GM12878 (cell line): ENCODE data around the gene SYNCRIP. TPM values are rescaled to one million over a fixed set of nuclear protein-coding genes. Genes with fewer than 3 reads are reported as not detected.

ENCODE experiments used
- ATAC-seq: fragments of 200-7000 bp; cut with Tn5 transposase; 3 replicates; pipeline ENCODE4 v1.9.1; 2020; ENCODE audit warnings: mild to moderate bottlenecking, moderate library complexity
- BruUV-seq: library from RNA; stranded (reverse); fragments of 400-500 nt; replicated peaks from 2 replicates; lab custom pipeline; 2021; lab: Mats Ljungman, UMichigan
- CTCF ChIA-PET: fragments of 300-600 bp; sonication (Branson Sonifier 250); formaldehyde crosslinking; extraction: SDS; loops from one replicate; lab custom pipeline; 2021; ENCODE audit warnings: inconsistent platforms; lab: Yijun Ruan, JAX
- POLR2A ChIA-PET: fragments of 350-600 bp; formaldehyde crosslinking; extraction: SDS; loops from one replicate; lab custom pipeline; 2021; ENCODE audit warnings: inconsistent platforms; lab: Charles Lee
- RAD21 ChIA-PET: fragments of 300-600 bp; sonication (Branson Sonifier 250); formaldehyde crosslinking; loops from one replicate; lab custom pipeline; 2023; ENCODE audit warnings: antibody characterized with exemption; ENCODE audit not compliant: unreplicated experiment; lab: Charles Lee
- SMC1A ChIA-PET: fragments of 300-600 bp; sonication (Branson Sonifier 250); formaldehyde crosslinking; loops from one replicate; lab custom pipeline; 2023; ENCODE audit not compliant: unreplicated experiment, uncharacterized antibody; lab: Charles Lee
- DNase-seq: peaks from one replicate; pipeline ENCODE4 v3.0.0-alpha.2; 2011; ENCODE audit warnings: low read depth, low spot score
- FAIRE-seq: peaks from 3 replicates; lab custom pipeline; 2011; peaks lifted over from hg19 to GRCh38; lab: Jason Lieb, UNC
- H2AFZ ChIP-seq: 2 replicates; pipeline ENCODE4 v1.6.0; 2011; ENCODE audit warnings: low read depth, low read length, control low read depth; ENCODE audit not compliant: control insufficient read depth
- H3K27ac ChIP-seq: 2 replicates; pipeline ENCODE4 v1.5.1; 2011; ENCODE audit warnings: control low read depth; ENCODE audit not compliant: control insufficient read depth, insufficient read depth
- H3K27me3 ChIP-seq, 2 experiments: replicated peaks in 1 of 2; 2 replicates each; pipeline versions ENCODE4 v1.6.0 to v1.6.1; 2011; ENCODE audit warnings: low read length in 1 of 2; ENCODE audit not compliant: control insufficient read depth in 2 of 2, insufficient read depth in 2 of 2
- H3K36me3 ChIP-seq, 2 experiments: 2 replicates each; pipeline ENCODE4 v1.5.1; 2011; ENCODE audit warnings: low read length in 1 of 2; ENCODE audit not compliant: control insufficient read depth in 2 of 2, insufficient read depth in 2 of 2
- H3K4me1 ChIP-seq: 2 replicates; pipeline ENCODE4 v1.6.1; 2011; ENCODE audit warnings: mild to moderate bottlenecking, low read length, moderate library complexity, mixed read lengths; ENCODE audit not compliant: control insufficient read depth, insufficient read depth
- H3K4me2 ChIP-seq: 2 replicates; pipeline ENCODE4 v1.6.0; 2011; ENCODE audit warnings: control low read depth; ENCODE audit not compliant: control insufficient read depth, insufficient read depth
- H3K4me3 ChIP-seq: fragments of 200-600 bp; sonication (generic); 2 replicates; pipeline ENCODE4 v1.5.1; 2016
- H3K79me2 ChIP-seq: 2 replicates; pipeline ENCODE4 v1.6.0; 2011; ENCODE audit warnings: low read length; ENCODE audit not compliant: control insufficient read depth, insufficient read depth
- H3K9ac ChIP-seq: 2 replicates; pipeline ENCODE4 v1.8.0; 2011; ENCODE audit warnings: low read length, control low read depth, mixed read lengths; ENCODE audit not compliant: control insufficient read depth, insufficient read depth
- H3K9me3 ChIP-seq: replicated peaks from 3 replicates; pipeline ENCODE4 v1.5.1; 2011; ENCODE audit warnings: mild to moderate bottlenecking, low read length; ENCODE audit not compliant: control insufficient read depth, insufficient read depth
- H4K20me1 ChIP-seq: 2 replicates; pipeline ENCODE4 v1.6.0; 2011; ENCODE audit not compliant: control insufficient read depth, insufficient read depth
- ELK1 ChIP-seq: IDR thresholded peaks from 2 replicates; pipeline ENCODE4 v1.6.1; 2012; ENCODE audit warnings: low read depth, low read length, improper control_type of control experiment
- HCFC1 ChIP-seq: fragments of 150-350 bp; IDR thresholded peaks from 2 replicates; pipeline ENCODE4 v1.6.1; 2014; ENCODE audit warnings: low read length
- HDAC6 ChIP-seq: fragments of 200-600 bp; sonication (generic); IDR thresholded peaks from one replicate; pipeline ENCODE4 v1.8.0; 2017; ENCODE audit warnings: antibody characterized with exemption; ENCODE audit not compliant: unreplicated experiment
- NR2F1 ChIP-seq: fragments of 450-650 bp; conservative IDR thresholded peaks from 2 replicates; pipeline ENCODE4 v1.6.1; 2017; ENCODE audit warnings: mild to moderate bottlenecking
- SMAD5 ChIP-seq: IDR thresholded peaks from 2 replicates; pipeline ENCODE4 v1.6.1; 2016; ENCODE audit warnings: antibody characterized with exemption, low read depth
- SMARCA5 ChIP-seq: fragments of 450-650 bp; IDR thresholded peaks from 2 replicates; pipeline ENCODE4 v1.6.1; 2017; ENCODE audit warnings: mild to moderate bottlenecking
- TCF12 ChIP-seq: IDR thresholded peaks from 2 replicates; pipeline ENCODE4 v1.6.1; 2011; ENCODE audit warnings: low read depth, mild to moderate bottlenecking, low read length
- WGBS: methylation state at CpG from one replicate; pipeline ENCODE4 v1.1.6; 2016; ENCODE audit warnings: low lambda C conversion rate; ENCODE audit not compliant: insufficient replicate concordance, insufficient coverage; ENCODE audit errors: missing lambda C conversion rate; 5-methylcytosine and 5-hydroxymethylcytosine counted together
- in situ Hi-C: fragments of 300-500 bp; cut with MboI; formaldehyde crosslinking; loops from 9 replicates; pipeline ENCODE4 v1.14.3; 2018; ENCODE audit warnings: mixed read lengths
- intact Hi-C: fragments of 100-400 bp; cut with micrococcal nuclease; formaldehyde crosslinking; loops from one replicate; pipeline ENCODE4 v1.14.2; 2022; ENCODE audit not compliant: unreplicated experiment
- polyA plus RNA-seq, 11 experiments: library from polyadenylated mRNA; depleted of rRNA in 4 of 11; unstranded in 6 of 11; stranded (reverse) in 5 of 11; fragments of >200 nt; fragmentation: Nextera tagmentation in 4 of 11; fragmentation: Illumina TruSeq in 1 of 11; extraction: Ambion mirVana in 4 of 11; extraction: Trizol in 1 of 11; gene quantifications; 1 replicate in 1 of 11; 2 replicates in 10 of 11; pipeline versions ENCODE4 v1.2.1 to v1.2.3, GENCODE V29; 2011 to 2016; ENCODE audit warnings: inconsistent platforms in 2 of 11, missing spikeins in 2 of 11, low read depth in 1 of 11
- total RNA-seq, 4 experiments: library from RNA; depleted of rRNA in 3 of 4; stranded (reverse); fragments of >200 nt in 3 of 4; fragmentation: Illumina TruSeq in 1 of 4; extraction: Trizol in 1 of 4; gene quantifications; 2 replicates each; pipeline versions ENCODE4 v1.2.1 to v1.2.3, GENCODE V29; 2013 to 2021
- TF ChIP-seq, protein P1 (sequence below): IDR thresholded peaks from 2 replicates; pipeline ENCODE4 v1.6.1; 2012; ENCODE audit warnings: improper control_type of control experiment, low read depth, low read length; ENCODE audit not compliant: insufficient replicate concordance

Gene SYNCRIP
- total and polyA plus RNA-seq, 10 of the 15 experiments (the other 5 are each of a cell fraction or from before 2014, with no cell fraction given) = 28.4 to 255 (median 131) TPM

DNA sequence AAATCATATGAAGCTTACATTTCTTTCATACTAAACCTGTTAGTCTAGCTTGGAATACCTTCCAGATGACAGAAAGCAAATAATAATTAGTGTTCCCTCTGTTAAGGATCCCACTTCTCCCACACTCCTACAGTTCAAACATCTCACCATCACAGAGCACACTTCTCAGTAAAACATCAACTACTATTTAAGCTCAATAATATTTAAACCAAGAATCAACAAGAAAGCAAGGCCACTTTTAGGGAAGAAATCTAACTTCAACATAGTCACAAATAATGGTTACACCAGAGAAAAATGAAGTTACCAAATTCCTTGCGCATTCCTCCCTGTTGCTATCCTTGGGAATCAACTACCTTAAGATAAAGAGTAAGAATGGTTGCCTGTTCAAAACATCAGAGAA is 50.7 kb downstream of the SYNCRIP start:
- Histone ChIP-seq H4K20me1 (no peaks in the 10 kb centered on the region), H2AFZ (no peak overlapping the region), H3K4me1 (no peaks in the 10 kb centered on the region), H3K79me2 (peaks cover 28% of the 10 kb centered on the region), H3K27ac (no peak overlapping the region), H3K4me2 (peak overlapping the region; percentile 23), H3K27me3 (no peaks in the 10 kb centered on the region), H3K9me3 (peaks cover 2% of the 10 kb centered on the region; the same call in 1 of the 3 replicates), H3K9ac (no peak overlapping the region), H3K4me3 (peak overlapping the region; percentile 95), H3K36me3 (no peaks in the 10 kb centered on the region)
- BruUV-seq = no TSS peak
- intact Hi-C loops (loop anchor here (2.0 kb wide), 1 partner anchor 87 kb away; no protein-coding TSS in a partner anchor), in situ Hi-C loops (no loop called here)
- TF ChIP-seq HCFC1 = no peak
- no peak for TF ChIP-seq NR2F1
- TF ChIP-seq SMAD5 = no peak
- ATAC-seq (no peak), DNase-seq (no peak), FAIRE-seq (no peak)
- WGBS = 100% methylated on average over 1 of the region's 1 CpG
- ChIA-PET SMC1A (interaction anchor here (0.8 to 2.1 kb wide), 6 partner anchors 11 to 109 kb away, joined by 3 to 5 read pairs (median 4); partner anchors contain the start of gene SYNCRIP), CTCF (interaction anchor here (1.1 kb wide), 1 partner anchor 55 kb away, joined by 5 read pairs; no protein-coding TSS in a partner anchor), RAD21 (interaction anchor here (0.9 to 2.7 kb wide), 2 partner anchors 51 to 78 kb away, joined by 3 to 11 read pairs; partner anchors contain the start of gene SYNCRIP), POLR2A (interaction anchor here (0.5 to 5.8 kb wide), 3 partner anchors 49 to 80 kb away, joined by 3 to 52 read pairs (median 3); partner anchors contain the start of gene SYNCRIP)

DNA sequence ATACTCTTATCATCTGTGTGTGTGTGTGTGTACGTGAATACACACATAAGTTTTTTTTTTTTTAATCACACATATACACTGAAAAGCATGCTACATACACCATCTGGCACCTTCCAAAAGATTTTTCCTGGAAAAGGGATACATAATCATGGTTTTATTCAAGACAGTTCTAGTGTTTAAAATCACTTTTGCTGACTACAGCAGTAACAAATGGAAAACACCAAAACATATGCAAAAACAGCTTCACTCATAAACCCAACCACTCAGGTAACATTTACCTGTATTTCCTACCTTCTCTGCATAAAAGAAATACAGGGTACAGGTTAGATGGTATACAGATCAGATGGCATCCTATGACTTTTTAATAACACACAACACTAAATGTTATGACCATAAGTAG is 51.5 kb downstream of the SYNCRIP start:
- Histone ChIP-seq H3K27me3 (no peaks in the 10 kb centered on the region), H3K9me3 (peaks cover 2% of the 10 kb centered on the region; the same call in 1 of the 3 replicates), H3K4me2 (peak overlapping the region; percentile 23; the same call in 1 of the 2 replicates), H3K36me3 (no peaks in the 10 kb centered on the region), H3K79me2 (peaks cover 28% of the 10 kb centered on the region), H3K4me3 (peak overlapping the region; percentile 95; the same call in 1 of the 2 replicates), H3K27ac (no peak overlapping the region), H4K20me1 (no peaks in the 10 kb centered on the region), H2AFZ (no peak overlapping the region), H3K4me1 (no peaks in the 10 kb centered on the region), H3K9ac (no peak overlapping the region)
- DNase-seq = no peak
- RAD21 ChIA-PET = interaction anchor here (0.9 kb wide), 1 partner anchor 79 kb away, joined by 3 read pairs; no protein-coding TSS in a partner anchor
- FAIRE-seq = no peak
- BruUV-seq = no TSS peak
- in situ Hi-C loops = no loop called here
- POLR2A ChIA-PET = interaction anchor here (0.5 to 5.8 kb wide), 2 partner anchors 50 to 81 kb away, joined by 3 to 52 read pairs; partner anchors contain the start of gene SYNCRIP
- CTCF ChIA-PET = interaction anchor here (1.0 to 1.1 kb wide), 2 partner anchors 54 kb away, joined by 3 to 5 read pairs; no protein-coding TSS in a partner anchor
- ATAC-seq = no peak
- intact Hi-C loops = no loop called here
- WGBS = 100% methylated on average over 1 of the region's 1 CpG
- SMC1A ChIA-PET = interaction anchor here (0.8 to 2.1 kb wide), 3 partner anchors 10 to 80 kb away, joined by 3 to 5 read pairs (median 4); no protein-coding TSS in a partner anchor
- TF ChIP-seq SMARCA5 (no peak), TCF12 (no peak), ELK1 (no peak), HDAC6 (no peak)
- TF ChIP-seq, protein P1, sequence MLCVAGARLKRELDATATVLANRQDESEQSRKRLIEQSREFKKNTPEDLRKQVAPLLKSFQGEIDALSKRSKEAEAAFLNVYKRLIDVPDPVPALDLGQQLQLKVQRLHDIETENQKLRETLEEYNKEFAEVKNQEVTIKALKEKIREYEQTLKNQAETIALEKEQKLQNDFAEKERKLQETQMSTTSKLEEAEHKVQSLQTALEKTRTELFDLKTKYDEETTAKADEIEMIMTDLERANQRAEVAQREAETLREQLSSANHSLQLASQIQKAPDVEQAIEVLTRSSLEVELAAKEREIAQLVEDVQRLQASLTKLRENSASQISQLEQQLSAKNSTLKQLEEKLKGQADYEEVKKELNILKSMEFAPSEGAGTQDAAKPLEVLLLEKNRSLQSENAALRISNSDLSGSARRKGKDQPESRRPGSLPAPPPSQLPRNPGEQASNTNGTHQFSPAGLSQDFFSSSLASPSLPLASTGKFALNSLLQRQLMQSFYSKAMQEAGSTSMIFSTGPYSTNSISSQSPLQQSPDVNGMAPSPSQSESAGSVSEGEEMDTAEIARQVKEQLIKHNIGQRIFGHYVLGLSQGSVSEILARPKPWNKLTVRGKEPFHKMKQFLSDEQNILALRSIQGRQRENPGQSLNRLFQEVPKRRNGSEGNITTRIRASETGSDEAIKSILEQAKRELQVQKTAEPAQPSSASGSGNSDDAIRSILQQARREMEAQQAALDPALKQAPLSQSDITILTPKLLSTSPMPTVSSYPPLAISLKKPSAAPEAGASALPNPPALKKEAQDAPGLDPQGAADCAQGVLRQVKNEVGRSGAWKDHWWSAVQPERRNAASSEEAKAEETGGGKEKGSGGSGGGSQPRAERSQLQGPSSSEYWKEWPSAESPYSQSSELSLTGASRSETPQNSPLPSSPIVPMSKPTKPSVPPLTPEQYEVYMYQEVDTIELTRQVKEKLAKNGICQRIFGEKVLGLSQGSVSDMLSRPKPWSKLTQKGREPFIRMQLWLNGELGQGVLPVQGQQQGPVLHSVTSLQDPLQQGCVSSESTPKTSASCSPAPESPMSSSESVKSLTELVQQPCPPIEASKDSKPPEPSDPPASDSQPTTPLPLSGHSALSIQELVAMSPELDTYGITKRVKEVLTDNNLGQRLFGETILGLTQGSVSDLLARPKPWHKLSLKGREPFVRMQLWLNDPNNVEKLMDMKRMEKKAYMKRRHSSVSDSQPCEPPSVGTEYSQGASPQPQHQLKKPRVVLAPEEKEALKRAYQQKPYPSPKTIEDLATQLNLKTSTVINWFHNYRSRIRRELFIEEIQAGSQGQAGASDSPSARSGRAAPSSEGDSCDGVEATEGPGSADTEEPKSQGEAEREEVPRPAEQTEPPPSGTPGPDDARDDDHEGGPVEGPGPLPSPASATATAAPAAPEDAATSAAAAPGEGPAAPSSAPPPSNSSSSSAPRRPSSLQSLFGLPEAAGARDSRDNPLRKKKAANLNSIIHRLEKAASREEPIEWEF = no peak
